ENCODE results near the gene TTLL11. TPM values are rescaled to one million over a fixed set of nuclear protein-coding genes. Genes with fewer than 3 reads are reported as not detected.

TTLL11 gene
- total RNA-seq, 1 experiment from 2014 or later = 1.5 TPM

DNA sequence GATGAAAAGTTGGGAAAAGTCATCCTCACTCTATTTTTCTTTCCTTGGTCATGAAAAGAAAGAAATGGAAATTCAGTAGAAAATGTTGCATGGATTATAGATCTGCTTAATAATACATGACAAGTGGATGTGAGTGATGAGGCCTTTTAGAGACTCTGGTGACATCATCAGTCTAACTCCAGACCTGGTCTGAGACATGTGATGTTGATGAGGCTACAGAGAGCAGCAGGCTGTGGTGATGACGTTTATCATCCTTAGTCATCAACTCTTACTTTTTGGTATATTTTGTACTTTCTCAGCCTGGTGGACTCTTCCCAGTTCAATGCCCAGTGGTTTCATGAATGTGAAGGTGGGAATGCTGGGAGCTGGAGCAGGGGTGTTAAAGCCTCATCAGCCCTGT is 116.4 kb downstream of the TTLL11 start:
- no peaks in the 10 kb centered on the region for H3K79me1 ChIP-seq (ENCODE audit: insufficient read depth, low read depth, low read length, poor library complexity, severe bottlenecking)
- no peak overlapping the region for H2BK15ac ChIP-seq (ENCODE audit: low read depth, low read length)
- H3K56ac ChIP-seq (ENCODE audit: insufficient read length, low read depth, low read length) = no peak overlapping the region
- Mint-ChIP-seq H3K27ac (no peak overlapping the region), H3K4me3 (no peak overlapping the region), H3K27me3 (ENCODE audit: low read depth) (peaks cover 5% of the 10 kb centered on the region; the same call in 1 of the 2 replicates), H3K36me3 (ENCODE audit: insufficient read depth in 1 of 3, low read depth in 3 of 3) (peaks cover 0 to 8% (median 1%) of the 10 kb centered on the region in 3 experiments; a peak in 3 of 7 replicates), H3K9me3 (peaks cover 8 to 10% of the 10 kb centered on the region in 2 experiments), H3K4me1 (peaks cover 0 to 8% of the 10 kb centered on the region in 2 experiments; a peak in 2 of 4 replicates)
- H3K23me2 ChIP-seq (ENCODE audit: insufficient read length, low read depth, low read length, poor library complexity, severe bottlenecking) = no peaks in the 10 kb centered on the region
- H2BK20ac ChIP-seq (ENCODE audit: low read depth, low read length, poor library complexity, severe bottlenecking) = no peak overlapping the region
- no peak overlapping the region for H3K9ac ChIP-seq (ENCODE audit: extremely low read depth, insufficient read length, low read length)
- DNase-seq = no peak
- H3K4me2 ChIP-seq (ENCODE audit: insufficient read depth, insufficient read length, low read length) = no peak overlapping the region
- no peaks in the 10 kb centered on the region for H3K9me3 ChIP-seq (ENCODE audit: control insufficient read depth, low read depth, low read length)
- no peak overlapping the region for H3T11ph ChIP-seq (ENCODE audit: low read length)
- H4K5ac ChIP-seq (ENCODE audit: insufficient read length, low read depth, low read length) = no peak overlapping the region
- H2BK5ac ChIP-seq (ENCODE audit: insufficient read length, low read length) = no peak overlapping the region
- H3K79me2 ChIP-seq (ENCODE audit: insufficient read depth, low read length) = no peaks in the 10 kb centered on the region
- no peak for TF ChIP-seq CTCF (conservative IDR thresholded peaks at IDR 0.05)
- no peak overlapping the region for H4K91ac ChIP-seq (ENCODE audit: insufficient read length, low read depth, low read length)
- H3K18ac ChIP-seq (ENCODE audit: insufficient read length, low read depth, low read length) = no peak overlapping the region
- H3K4me1 ChIP-seq (ENCODE audit: insufficient read depth, low read length) = no peaks in the 10 kb centered on the region; the same call in 1 of the 2 replicates
- no peaks in the 10 kb centered on the region for H3K27me3 ChIP-seq (ENCODE audit: insufficient read depth, low read length)
- H3K23ac ChIP-seq (ENCODE audit: insufficient read length, low read depth, low read length) = no peak overlapping the region
- H3K4ac ChIP-seq (ENCODE audit: low read depth, low read length) = no peak overlapping the region
- WGBS (ENCODE audit: extremely low coverage, insufficient read length, low lambda C conversion rate) = no CpG with 5 or more reads among the region's 1 CpG
- H2AK5ac ChIP-seq (ENCODE audit: insufficient read length, low read length) = no peak overlapping the region
- H3K14ac ChIP-seq (ENCODE audit: insufficient read depth, low read length) = no peak overlapping the region
- no peak overlapping the region for H2BK120ac ChIP-seq (ENCODE audit: low read depth, low read length, poor library complexity, severe bottlenecking)
- H2BK12ac ChIP-seq (ENCODE audit: insufficient read length, low read depth, low read length) = no peak overlapping the region
- H4K20me1 ChIP-seq (ENCODE audit: control insufficient read depth, insufficient read depth, insufficient read length) = no peaks in the 10 kb centered on the region
- no peak overlapping the region for H4K8ac ChIP-seq (replicated peaks; ENCODE audit: insufficient read length, low read depth, low read length)
- H3K27ac ChIP-seq (ENCODE audit: insufficient read length, low read depth, low read length) = no peak overlapping the region
- H2AFZ ChIP-seq (ENCODE audit: low read length) = no peak overlapping the region

All from H9 (cell line).